Measurements from ENCODE around the gene POU1F1. TPM values are rescaled to one million over a fixed set of nuclear protein-coding genes. Genes with fewer than 3 reads are reported as not detected.

Gene POU1F1
- total and polyA plus RNA-seq, 2 donors from 2014 or later: not detected

- H3K4me3 ChIP-seq (ENCODE audit: low read length in 3 of 3): no peak overlapping the region
Measured at GRCh38 chr3:87272718-87273341, 3.6 kb downstream of the POU1F1 start.

GRCh38 chr3:87270908-87271700, 5.3 kb downstream of the POU1F1 start:
- Histone ChIP-seq H3K27ac (ENCODE audit: low read depth in 2 of 2, low read length in 2 of 2) (no peak overlapping the region), H3K36me3 (ENCODE audit: control insufficient read depth in 2 of 3, insufficient read depth in 3 of 3, low read length in 3 of 3) (no peaks in the 10 kb centered on the region), H3K9ac (ENCODE audit: low read length in 3 of 3) (no peak overlapping the region), H3K4me3 (ENCODE audit: low read length in 3 of 3) (no peak overlapping the region), H3K27me3 (ENCODE audit: control insufficient read depth, insufficient read depth, low read length) (no peaks in the 10 kb centered on the region), H3K9me3 (ENCODE audit: control insufficient read depth in 2 of 3, insufficient read depth in 1 of 3, low read length in 3 of 3) (no peaks in the 10 kb centered on the region), H3K4me1 (ENCODE audit: control insufficient read depth in 2 of 3, insufficient read depth in 2 of 3, low read depth in 1 of 3, low read length in 3 of 3) (no peaks in the 10 kb centered on the region)
- intact Hi-C loops (cut with DNase I): no loop called here
- FAIRE-seq (no peak), DNase-seq (no peak)
- TF ChIP-seq, protein P1, sequence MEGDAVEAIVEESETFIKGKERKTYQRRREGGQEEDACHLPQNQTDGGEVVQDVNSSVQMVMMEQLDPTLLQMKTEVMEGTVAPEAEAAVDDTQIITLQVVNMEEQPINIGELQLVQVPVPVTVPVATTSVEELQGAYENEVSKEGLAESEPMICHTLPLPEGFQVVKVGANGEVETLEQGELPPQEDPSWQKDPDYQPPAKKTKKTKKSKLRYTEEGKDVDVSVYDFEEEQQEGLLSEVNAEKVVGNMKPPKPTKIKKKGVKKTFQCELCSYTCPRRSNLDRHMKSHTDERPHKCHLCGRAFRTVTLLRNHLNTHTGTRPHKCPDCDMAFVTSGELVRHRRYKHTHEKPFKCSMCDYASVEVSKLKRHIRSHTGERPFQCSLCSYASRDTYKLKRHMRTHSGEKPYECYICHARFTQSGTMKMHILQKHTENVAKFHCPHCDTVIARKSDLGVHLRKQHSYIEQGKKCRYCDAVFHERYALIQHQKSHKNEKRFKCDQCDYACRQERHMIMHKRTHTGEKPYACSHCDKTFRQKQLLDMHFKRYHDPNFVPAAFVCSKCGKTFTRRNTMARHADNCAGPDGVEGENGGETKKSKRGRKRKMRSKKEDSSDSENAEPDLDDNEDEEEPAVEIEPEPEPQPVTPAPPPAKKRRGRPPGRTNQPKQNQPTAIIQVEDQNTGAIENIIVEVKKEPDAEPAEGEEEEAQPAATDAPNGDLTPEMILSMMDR (IDR thresholded peaks at IDR 0.05; ENCODE audit: borderline replicate concordance, extremely low read depth, insufficient read depth): no peak

More at GRCh38 chr3:87272718-87273341, 3.6 kb downstream of the POU1F1 start:
- TF ChIP-seq, protein P1 (IDR thresholded peaks at IDR 0.05; ENCODE audit: borderline replicate concordance, extremely low read depth, insufficient read depth): no peak
- H3K9me3 ChIP-seq (ENCODE audit: control insufficient read depth in 2 of 3, insufficient read depth in 1 of 3, low read length in 3 of 3): no peaks in the 10 kb centered on the region
- DNase-seq (no peak), FAIRE-seq (no peak)
- H3K36me3 ChIP-seq (ENCODE audit: control insufficient read depth in 2 of 3, insufficient read depth in 3 of 3, low read length in 3 of 3): no peaks in the 10 kb centered on the region
- no peaks in the 10 kb centered on the region for H3K4me1 ChIP-seq (ENCODE audit: control insufficient read depth in 2 of 3, insufficient read depth in 2 of 3, low read depth in 1 of 3, low read length in 3 of 3)
- H3K9ac ChIP-seq (ENCODE audit: low read length in 3 of 3): no peak overlapping the region
- intact Hi-C loops (cut with DNase I): no loop called here
- H3K27ac ChIP-seq (ENCODE audit: low read depth in 2 of 2, low read length in 2 of 2): no peak overlapping the region
- H3K27me3 ChIP-seq (ENCODE audit: control insufficient read depth, insufficient read depth, low read length): no peaks in the 10 kb centered on the region

DNA sequence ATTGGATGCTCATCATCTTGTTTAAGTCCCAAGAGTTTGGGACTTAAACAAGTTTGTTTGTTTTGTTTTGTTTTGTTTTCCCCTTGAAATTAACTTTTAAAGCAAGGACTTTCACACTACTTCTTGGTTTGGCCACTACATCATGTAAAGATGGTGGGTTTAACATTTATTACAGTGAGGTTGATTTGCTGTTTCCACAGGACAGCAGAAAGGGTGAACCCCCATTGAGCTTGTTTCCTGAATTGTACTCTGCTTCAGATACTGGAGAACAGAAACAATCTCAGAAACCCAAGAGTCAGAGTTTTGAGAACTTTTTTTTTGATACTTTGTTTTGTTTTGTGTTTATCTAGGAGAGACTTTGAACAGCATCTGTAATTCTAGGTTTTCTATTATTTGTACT, 6.7 kb downstream of the POU1F1 start:
- Histone ChIP-seq H3K9ac (ENCODE audit: low read length in 3 of 3) (no peak overlapping the region), H3K4me3 (ENCODE audit: low read length in 3 of 3) (no peak overlapping the region), H3K4me1 (ENCODE audit: control insufficient read depth in 2 of 3, insufficient read depth in 2 of 3, low read depth in 1 of 3, low read length in 3 of 3) (no peaks in the 10 kb centered on the region), H3K27ac (ENCODE audit: low read depth in 2 of 2, low read length in 2 of 2) (no peak overlapping the region), H3K36me3 (ENCODE audit: control insufficient read depth in 2 of 3, insufficient read depth in 3 of 3, low read length in 3 of 3) (no peaks in the 10 kb centered on the region), H3K27me3 (ENCODE audit: control insufficient read depth, insufficient read depth, low read length) (no peaks in the 10 kb centered on the region), H3K9me3 (ENCODE audit: control insufficient read depth in 2 of 3, insufficient read depth in 1 of 3, low read length in 3 of 3) (no peaks in the 10 kb centered on the region)
- FAIRE-seq (no peak), DNase-seq (no peak)
- TF ChIP-seq, protein P1 (IDR thresholded peaks at IDR 0.05; ENCODE audit: borderline replicate concordance, extremely low read depth, insufficient read depth): no peak
- intact Hi-C loops (cut with DNase I): no loop called here
